Measurements from ENCODE around the gene ITPA.

Gene ITPA

DNA sequence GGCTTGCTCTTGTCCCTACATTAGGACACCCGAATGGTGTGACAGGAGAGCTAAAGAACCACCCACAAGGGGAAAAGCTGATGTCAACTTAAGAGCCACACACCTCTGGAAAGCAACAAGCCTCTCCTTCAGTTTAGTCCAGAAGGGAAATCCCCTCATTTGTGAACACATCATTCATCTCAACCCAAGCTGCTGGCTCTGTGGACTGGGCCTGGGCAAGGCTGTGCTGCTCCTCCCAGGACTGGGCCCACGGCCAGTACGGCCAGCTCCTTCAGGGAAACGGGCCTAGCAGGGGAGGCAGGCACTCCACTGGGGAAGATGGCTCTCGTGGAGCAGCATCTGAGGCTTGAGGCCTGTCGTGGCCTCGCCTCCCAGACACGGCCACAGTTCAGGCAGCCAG is 42.5 kb downstream of the ITPA start:
- TF ChIP-seq YY1 (IDR thresholded peaks at IDR 0.05; ENCODE audit: insufficient read depth, insufficient read length): no peak
- no peak for TF ChIP-seq ZNF274 (IDR thresholded peaks at IDR 0.05; ENCODE audit: low read depth, low read length)
- Histone ChIP-seq H3K27me3 (ENCODE audit: insufficient read depth, insufficient read length) (peaks cover 26% of the 10 kb centered on the region), H3K36me3 (ENCODE audit: insufficient read depth, insufficient read length, low read length) (peaks cover 26% of the 10 kb centered on the region), H3K4me1 (ENCODE audit: insufficient read depth, insufficient read length) (peaks cover 8% of the 10 kb centered on the region), H3K9ac (ENCODE audit: insufficient read length, low read depth) (no peak overlapping the region), H3K9me3 (ENCODE audit: insufficient read depth, low read length) (no peaks in the 10 kb centered on the region), H3K4me3 (ENCODE audit: insufficient read length, low read depth) (no peak overlapping the region)
- DNase-seq (ENCODE audit: low read depth, low spot score): no peak

- Histone ChIP-seq H3K4me3 (ENCODE audit: insufficient read length, low read depth) (no peak overlapping the region), H3K4me1 (ENCODE audit: insufficient read depth, insufficient read length) (no peaks in the 10 kb centered on the region), H3K9me3 (ENCODE audit: insufficient read depth, low read length) (no peaks in the 10 kb centered on the region), H3K36me3 (ENCODE audit: insufficient read depth, insufficient read length, low read length) (peaks cover 42% of the 10 kb centered on the region), H3K27me3 (ENCODE audit: insufficient read depth, insufficient read length) (no peaks in the 10 kb centered on the region), H3K9ac (ENCODE audit: insufficient read length, low read depth) (no peak overlapping the region)
- DNase-seq (ENCODE audit: low read depth, low spot score): no peak
- TF ChIP-seq SUZ12 (IDR thresholded peaks at IDR 0.05; ENCODE audit: extremely low read depth, insufficient read depth, insufficient read length): no peak
- no peak for TF ChIP-seq ZNF274 (IDR thresholded peaks at IDR 0.05; ENCODE audit: low read depth, low read length)
- no peak for TF ChIP-seq YY1 (IDR thresholded peaks at IDR 0.05; ENCODE audit: insufficient read depth, insufficient read length)
Measured at GRCh38 chr20:3255728-3256127, 46.4 kb downstream of the ITPA start.

DNA sequence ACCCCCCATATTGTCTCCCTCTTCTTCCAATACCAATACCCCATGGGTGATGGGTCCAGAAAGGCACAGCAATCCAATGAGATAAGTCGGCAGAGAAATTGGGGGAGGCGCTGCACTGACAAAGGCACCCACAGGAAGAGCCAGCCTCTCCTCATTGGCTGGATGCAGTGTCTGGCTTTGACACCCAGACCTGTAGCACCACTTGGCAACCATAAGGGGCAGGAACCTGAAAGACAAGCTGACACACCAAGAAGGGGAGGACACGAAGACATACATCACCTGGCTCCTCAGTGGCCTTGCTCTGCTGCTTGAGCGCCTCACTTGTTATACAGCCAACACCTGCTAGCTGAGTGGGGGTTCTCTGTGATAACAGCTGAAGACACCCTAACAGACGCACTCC is 49.1 kb downstream of the ITPA start:
- Histone ChIP-seq H3K9ac (ENCODE audit: insufficient read length, low read depth) (no peak overlapping the region), H3K4me3 (ENCODE audit: insufficient read length, low read depth) (no peak overlapping the region), H3K9me3 (ENCODE audit: insufficient read depth, low read length) (no peaks in the 10 kb centered on the region), H3K27me3 (ENCODE audit: insufficient read depth, insufficient read length) (no peaks in the 10 kb centered on the region), H3K4me1 (ENCODE audit: insufficient read depth, insufficient read length) (no peaks in the 10 kb centered on the region), H3K36me3 (ENCODE audit: insufficient read depth, insufficient read length, low read length) (peaks cover 41% of the 10 kb centered on the region)
- DNase-seq (ENCODE audit: low read depth, low spot score): no peak
- TF ChIP-seq ZNF274 (IDR thresholded peaks at IDR 0.05; ENCODE audit: low read depth, low read length) (no peak), SUZ12 (IDR thresholded peaks at IDR 0.05; ENCODE audit: extremely low read depth, insufficient read depth, insufficient read length) (no peak), YY1 (IDR thresholded peaks at IDR 0.05; ENCODE audit: insufficient read depth, insufficient read length) (no peak)

DNA sequence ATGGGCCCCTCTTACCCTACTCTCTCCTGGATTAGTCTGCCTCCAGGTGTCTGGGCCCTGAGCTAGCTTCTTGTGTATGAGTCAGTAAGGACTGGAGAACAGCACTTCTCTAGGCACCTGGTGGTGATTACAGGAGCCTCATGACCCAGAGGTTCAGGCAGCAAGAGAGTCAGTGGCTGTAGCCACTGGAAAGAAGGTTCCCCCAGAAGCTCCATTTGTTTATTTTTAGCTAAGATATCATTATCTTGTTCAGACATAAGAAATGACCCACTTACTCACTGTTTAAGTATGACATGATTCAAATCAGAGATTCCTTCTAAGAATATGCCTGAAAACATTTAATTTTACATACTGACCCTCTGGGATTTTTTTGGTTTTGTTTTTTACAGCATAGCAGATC is 53.3 kb downstream of the ITPA start:
- no peaks in the 10 kb centered on the region for H3K27me3 ChIP-seq (ENCODE audit: insufficient read depth, insufficient read length)
- TF ChIP-seq ZNF274 (IDR thresholded peaks at IDR 0.05; ENCODE audit: low read depth, low read length) (no peak), SUZ12 (IDR thresholded peaks at IDR 0.05; ENCODE audit: extremely low read depth, insufficient read depth, insufficient read length) (no peak), YY1 (IDR thresholded peaks at IDR 0.05; ENCODE audit: insufficient read depth, insufficient read length) (no peak)
- H3K4me3 ChIP-seq (ENCODE audit: insufficient read length, low read depth): no peak overlapping the region
- no peaks in the 10 kb centered on the region for H3K4me1 ChIP-seq (ENCODE audit: insufficient read depth, insufficient read length)
- no peak for DNase-seq (ENCODE audit: low read depth, low spot score)
- no peak overlapping the region for H3K9ac ChIP-seq (ENCODE audit: insufficient read length, low read depth)
- peaks cover 25% of the 10 kb centered on the region for H3K36me3 ChIP-seq (ENCODE audit: insufficient read depth, insufficient read length, low read length)
- no peaks in the 10 kb centered on the region for H3K9me3 ChIP-seq (ENCODE audit: insufficient read depth, low read length)

DNA sequence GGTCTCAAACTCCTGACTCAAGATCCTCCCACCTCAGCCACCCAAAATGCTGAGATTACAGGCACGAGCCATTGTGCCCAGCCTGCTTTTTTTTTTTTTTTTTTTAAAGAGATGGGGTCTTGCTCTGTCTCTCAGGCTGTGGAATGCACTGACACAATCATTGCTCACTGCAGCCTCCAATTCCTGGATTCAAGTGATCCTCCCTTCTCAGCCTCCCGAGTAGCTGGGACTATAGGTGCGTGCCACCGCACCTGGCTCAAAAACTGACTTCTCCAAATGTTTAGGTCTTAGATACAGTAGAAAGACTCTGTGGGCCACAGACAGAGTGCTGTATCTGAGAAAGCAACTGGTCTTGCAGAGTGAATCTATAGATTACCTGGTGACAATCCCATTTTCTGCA is 60.8 kb downstream of the ITPA start:
- no peak overlapping the region for H3K9ac ChIP-seq (ENCODE audit: insufficient read length, low read depth)
- no peak for TF ChIP-seq SUZ12 (IDR thresholded peaks at IDR 0.05; ENCODE audit: extremely low read depth, insufficient read depth, insufficient read length)
- TF ChIP-seq YY1 (IDR thresholded peaks at IDR 0.05; ENCODE audit: insufficient read depth, insufficient read length): no peak
- TF ChIP-seq ZNF274 (IDR thresholded peaks at IDR 0.05; ENCODE audit: low read depth, low read length): no peak
- no peaks in the 10 kb centered on the region for H3K9me3 ChIP-seq (ENCODE audit: insufficient read depth, low read length)
- H3K4me1 ChIP-seq (ENCODE audit: insufficient read depth, insufficient read length): no peaks in the 10 kb centered on the region
- no peaks in the 10 kb centered on the region for H3K36me3 ChIP-seq (ENCODE audit: insufficient read depth, insufficient read length, low read length)
- no peaks in the 10 kb centered on the region for H3K27me3 ChIP-seq (ENCODE audit: insufficient read depth, insufficient read length)
- DNase-seq (ENCODE audit: low read depth, low spot score): no peak
- no peak overlapping the region for H3K4me3 ChIP-seq (ENCODE audit: insufficient read length, low read depth)

DNA sequence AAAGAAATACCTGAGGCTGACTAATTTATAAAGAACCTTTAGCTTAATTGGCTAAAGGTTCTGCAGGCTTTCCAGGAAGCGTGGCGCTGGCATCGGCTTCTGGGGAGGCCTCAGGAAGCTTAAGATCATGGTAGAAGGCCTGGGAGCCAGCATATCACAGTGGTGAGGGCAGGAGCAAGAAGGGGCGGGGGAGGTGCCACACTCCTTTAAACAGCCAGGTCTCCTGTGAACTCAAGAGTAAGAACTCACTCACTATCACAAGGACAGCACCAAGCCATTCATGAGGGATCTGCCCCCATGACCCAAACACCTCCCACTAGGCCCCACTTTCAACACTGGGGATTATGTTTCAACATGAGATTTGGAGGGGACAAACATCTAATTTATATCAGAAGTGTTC is 64.1 kb downstream of the ITPA start:
- Histone ChIP-seq H3K9me3 (ENCODE audit: insufficient read depth, low read length) (no peaks in the 10 kb centered on the region), H3K4me1 (ENCODE audit: insufficient read depth, insufficient read length) (no peaks in the 10 kb centered on the region), H3K4me3 (ENCODE audit: insufficient read length, low read depth) (no peak overlapping the region), H3K9ac (ENCODE audit: insufficient read length, low read depth) (no peak overlapping the region), H3K27me3 (ENCODE audit: insufficient read depth, insufficient read length) (no peaks in the 10 kb centered on the region), H3K36me3 (ENCODE audit: insufficient read depth, insufficient read length, low read length) (no peaks in the 10 kb centered on the region)
- DNase-seq (ENCODE audit: low read depth, low spot score): no peak
- no peak for TF ChIP-seq SUZ12 (IDR thresholded peaks at IDR 0.05; ENCODE audit: extremely low read depth, insufficient read depth, insufficient read length)
- no peak for TF ChIP-seq ZNF274 (IDR thresholded peaks at IDR 0.05; ENCODE audit: low read depth, low read length)
- TF ChIP-seq YY1 (IDR thresholded peaks at IDR 0.05; ENCODE audit: insufficient read depth, insufficient read length): no peak
